IMR-90 (cell line): ENCODE results near the gene PRKAG2. TPM values are rescaled to one million over a fixed set of nuclear protein-coding genes. Genes with fewer than 3 reads are reported as not detected.
A peak's percentile ranks its signal among the peaks of the same experiment; 100 is the strongest.

ENCODE experiments used
- ATAC-seq: fragments of 200-7000 bp; cut with Tn5 transposase; 2 replicates; pipeline ENCODE4 v1.9.1; 2020; ENCODE audit warnings: low read depth, mild to moderate bottlenecking, moderate library complexity
- BruUV-seq: library from RNA; stranded (reverse); fragments of 400-500 nt; replicated peaks from 2 replicates; lab custom pipeline; 2021; lab: Mats Ljungman, UMichigan
- CTCF ChIA-PET: fragments of 300-600 bp; formaldehyde crosslinking; extraction: SDS; loops from one replicate; lab custom pipeline; 2021; ENCODE audit warnings: antibody characterized with exemption; lab: Yijun Ruan, JAX
- POLR2A ChIA-PET: fragments of 300-600 bp; sonication (Branson Sonifier 250); formaldehyde crosslinking; loops from one replicate; lab custom pipeline; 2022; ENCODE audit warnings: antibody characterized with exemption; ENCODE audit not compliant: unreplicated experiment; lab: Charles Lee
- DNase-seq: peaks from one replicate; pipeline ENCODE4 v3.0.0; 2013
- H2AFZ ChIP-seq: replicated peaks from 2 replicates; pipeline ENCODE3; 2013; ENCODE audit warnings: low read length, mild to moderate bottlenecking; ENCODE audit not compliant: poor library complexity
- H2AK5ac ChIP-seq: 2 replicates; pipeline ENCODE4 v1.6.1; 2013; ENCODE audit warnings: low read depth, low read length, inconsistent platforms
- H2AK9ac ChIP-seq: replicated peaks from 2 replicates; pipeline ENCODE3; 2013; ENCODE audit warnings: mild to moderate bottlenecking, low read depth, low read length, moderate library complexity; ENCODE audit not compliant: poor library complexity
- H2BK120ac ChIP-seq: 2 replicates; pipeline ENCODE4 v1.6.1; 2013; ENCODE audit warnings: low read depth, low read length, inconsistent platforms
- H2BK15ac ChIP-seq: 3 replicates; pipeline ENCODE4 v1.6.1; 2013; ENCODE audit warnings: low read depth, low read length, inconsistent platforms
- H2BK20ac ChIP-seq: 2 replicates; pipeline ENCODE4 v1.6.1; 2013; ENCODE audit warnings: low read depth, mild to moderate bottlenecking, inconsistent platforms, low read length, moderate library complexity
- H2BK5ac ChIP-seq: 2 replicates; pipeline ENCODE4 v1.6.1; 2013; ENCODE audit warnings: mild to moderate bottlenecking, low read depth, low read length, inconsistent platforms; ENCODE audit not compliant: poor library complexity, severe bottlenecking
- H3K14ac ChIP-seq: replicated peaks from 2 replicates; pipeline ENCODE4 v1.6.1; 2013; ENCODE audit warnings: low read depth, low read length, inconsistent platforms
- H3K18ac ChIP-seq: 2 replicates; pipeline ENCODE4 v1.6.1; 2013; ENCODE audit warnings: low read depth, low read length, control low read depth
- H3K23ac ChIP-seq: 2 replicates; pipeline ENCODE4 v1.6.1; 2013; ENCODE audit warnings: low read depth, low read length, inconsistent platforms
- H3K27ac ChIP-seq: 2 replicates; pipeline ENCODE4 v1.5.1; 2013; ENCODE audit warnings: mild to moderate bottlenecking, control low read depth, low read length; ENCODE audit not compliant: insufficient read depth
- H3K27me3 ChIP-seq: 2 replicates; pipeline ENCODE4 v1.6.1; 2013; ENCODE audit warnings: low read length; ENCODE audit not compliant: control insufficient read depth, insufficient read depth
- H3K36me3 ChIP-seq: 2 replicates; pipeline ENCODE4 v1.6.1; 2013; ENCODE audit warnings: low read length, mixed read lengths; ENCODE audit not compliant: control insufficient read depth, insufficient read depth
- H3K4ac ChIP-seq: 2 replicates; pipeline ENCODE4 v1.6.1; 2013; ENCODE audit warnings: low read depth, low read length, inconsistent platforms
- H3K4me1 ChIP-seq: 2 replicates; pipeline ENCODE4 v1.6.1; 2013; ENCODE audit warnings: low read length, mixed read lengths; ENCODE audit not compliant: control insufficient read depth, insufficient read depth
- H3K4me2 ChIP-seq: 2 replicates; pipeline ENCODE4 v1.6.1; 2013; ENCODE audit warnings: low read depth, mild to moderate bottlenecking, control low read depth, low read length, moderate library complexity
- H3K4me3 ChIP-seq: 2 replicates; pipeline ENCODE4 v1.5.1; 2013; ENCODE audit warnings: low read depth, mild to moderate bottlenecking, control low read depth, low read length, moderate library complexity; ENCODE audit not compliant: insufficient read depth
- H3K56ac ChIP-seq: 2 replicates; pipeline ENCODE4 v1.6.1; 2013; ENCODE audit warnings: low read length, inconsistent platforms; ENCODE audit not compliant: insufficient read depth; ENCODE audit errors: extremely low read depth
- H3K79me1 ChIP-seq, 2 experiments: 2 replicates each; pipeline ENCODE4 v1.6.1; 2013; ENCODE audit warnings: low read length in 2 of 2, inconsistent platforms in 1 of 2, low read depth in 1 of 2
- H3K9ac ChIP-seq: 2 replicates; pipeline ENCODE4 v1.6.1; 2013; ENCODE audit warnings: low read depth, low read length, control low read depth
- H3K9me1 ChIP-seq: 2 replicates; pipeline ENCODE4 v1.6.1; 2013; ENCODE audit warnings: low read length, inconsistent platforms; ENCODE audit not compliant: insufficient read depth
- H3K9me3 ChIP-seq: 2 replicates; pipeline ENCODE4 v1.6.1; 2013; ENCODE audit warnings: low read length; ENCODE audit not compliant: control insufficient read depth, insufficient read depth
- H4K20me1 ChIP-seq: 2 replicates; pipeline ENCODE4 v1.6.1; 2013; ENCODE audit warnings: low read length, inconsistent platforms; ENCODE audit not compliant: insufficient read depth
- H4K5ac ChIP-seq: 2 replicates; pipeline ENCODE4 v1.6.1; 2013; ENCODE audit warnings: mild to moderate bottlenecking, low read depth, low read length, control low read depth
- H4K8ac ChIP-seq, 2 experiments: 2 replicates each; pipeline ENCODE4 v1.6.1; 2013; ENCODE audit warnings: low read depth in 2 of 2, low read length in 2 of 2, control low read depth in 1 of 2, inconsistent platforms in 1 of 2
- H4K91ac ChIP-seq: 2 replicates; pipeline ENCODE4 v1.6.1; 2013; ENCODE audit warnings: low read depth, low read length, inconsistent platforms; ENCODE audit not compliant: insufficient read depth
- BHLHE40 ChIP-seq: fragments of 150-350 bp; IDR thresholded peaks from 2 replicates; pipeline ENCODE4 v1.6.1; 2016; ENCODE audit warnings: mild to moderate bottlenecking, low read depth, low read length
- CHD1 ChIP-seq: IDR thresholded peaks from 2 replicates; pipeline ENCODE4 v1.6.1; 2012; ENCODE audit warnings: low read depth, low read length, improper control_type of control experiment
- ELK1 ChIP-seq: fragments of 150-350 bp; IDR thresholded peaks from 2 replicates; pipeline ENCODE4 v1.6.1; 2016; ENCODE audit warnings: low read depth, mild to moderate bottlenecking, low read length, moderate library complexity, borderline replicate concordance
- FOS ChIP-seq: fragments of 150-350 bp; IDR thresholded peaks from 2 replicates; pipeline ENCODE4 v1.6.1; 2016; ENCODE audit warnings: low read depth, low read length
- MAFK ChIP-seq: IDR thresholded peaks from 2 replicates; pipeline ENCODE4 v1.6.1; 2012; ENCODE audit warnings: low read depth, low read length, improper control_type of control experiment
- NFE2L2 ChIP-seq: fragments of 150-350 bp; IDR thresholded peaks from 2 replicates; pipeline ENCODE4 v1.6.1; 2016; ENCODE audit warnings: low read depth, mild to moderate bottlenecking, low read length
- RAD21 ChIP-seq: IDR thresholded peaks from 2 replicates; pipeline ENCODE4 v1.6.1; 2012; ENCODE audit warnings: low read length, improper control_type of control experiment
- USF2 ChIP-seq: fragments of 150-350 bp; IDR thresholded peaks from 2 replicates; pipeline ENCODE4 v1.6.1; 2017; ENCODE audit warnings: mild to moderate bottlenecking, antibody characterized with exemption, low read length, low read depth
- WGBS, 2 experiments: methylation state at CpG; one replicate each; pipeline versions ENCODE4 v1.1.5 to v1.1.7; 2013; ENCODE audit warnings: missing lambda C conversion rate in 2 of 2; ENCODE audit not compliant: insufficient read length in 1 of 2; ENCODE audit errors: extremely low coverage in 2 of 2; 5-methylcytosine and 5-hydroxymethylcytosine counted together
- dilution Hi-C: fragments of 300-500 bp; cut with HindIII; formaldehyde crosslinking; loops from one replicate; pipeline ENCODE4 v1.14.3; 2018; ENCODE audit warnings: low sequenced_read_pairs; ENCODE audit not compliant: unreplicated experiment
- in situ Hi-C: fragments of 300-500 bp; cut with MboI; formaldehyde crosslinking; loops from 3 replicates; pipeline ENCODE4 v1.14.3; 2019; ENCODE audit warnings: low sequenced_read_pairs, inconsistent platforms, mixed read lengths
- intact Hi-C: fragments of 100-400 bp; cut with micrococcal nuclease; formaldehyde crosslinking; loops from 2 replicates; pipeline ENCODE4 v1.10.0; 2022
- polyA plus RNA-seq, 3 experiments: library from polyadenylated mRNA; depleted of rRNA; stranded (reverse); fragments of >200 nt; gene quantifications; 2 replicates each; pipeline ENCODE4 v1.2.3, GENCODE V29; 2012; ENCODE audit warnings: low replicate concordance in 1 of 3
- total RNA-seq: library from RNA; depleted of rRNA; stranded (reverse); fragments of >200 nt; gene quantifications from 2 replicates; pipeline ENCODE4 v1.2.3, GENCODE V29; 2012

PRKAG2 gene
- total and polyA plus RNA-seq, 2 of the 4 experiments (the other 2 are of a cell fraction): 15.4 to 21.6 TPM

GRCh38 chr7:151665368-151665767 is 211.5 kb downstream of the PRKAG2 start:
- Histone ChIP-seq H3K9me3 (peaks cover 13% of the 10 kb centered on the region), H2AK9ac (peak overlapping the region; percentile 89), H3K18ac (peak overlapping the region; percentile 43), H2BK20ac (peak overlapping the region; percentile 80), H3K9ac (peak overlapping the region; percentile 58), H3K56ac (peak overlapping the region; percentile 60; the same call in 1 of the 2 replicates), H4K20me1 (no peaks in the 10 kb centered on the region), H3K4ac (peak overlapping the region; percentile 86), H3K27ac (peak overlapping the region; percentile 76; the same call in 1 of the 2 replicates), H3K9me1 (peaks cover 18% of the 10 kb centered on the region), H3K4me3 (no peak overlapping the region), H3K14ac (peak overlapping the region; percentile 78), H4K5ac (peak overlapping the region; percentile 16), H4K91ac (peak overlapping the region; percentile 77), H3K36me3 (no peaks in the 10 kb centered on the region), H2BK120ac (peak overlapping the region; percentile 83), H3K27me3 (no peaks in the 10 kb centered on the region), H3K23ac (no peak overlapping the region; the same call in 1 of the 2 replicates), H4K8ac (peak overlapping the region; percentile 63 to 69; a peak in 2 of 4 replicates), H3K79me1 (peaks cover 0 to 10% of the 10 kb centered on the region in 2 experiments; a peak in 2 of 4 replicates), H2AFZ (no peak overlapping the region), H2BK5ac (peak overlapping the region; percentile 51), H2BK15ac (peak overlapping the region; percentile 73; the same call in 2 of the 3 replicates), H2AK5ac (peak overlapping the region; percentile 89; the same call in 1 of the 2 replicates), H3K4me2 (peak overlapping the region; percentile 28), H3K4me1 (peaks cover 13% of the 10 kb centered on the region)
- no CpG with 5 or more reads among the region's 6 CpGs for WGBS, 2 experiments
- in situ Hi-C loops (no loop called here), dilution Hi-C loops (no loop called here), intact Hi-C loops (loop anchor here (2.0 kb wide), 1 partner anchor 21 kb away; no protein-coding TSS in a partner anchor)
- ATAC-seq (peak; percentile 83), DNase-seq (peak; percentile 96)
- ChIA-PET CTCF (interaction anchor here (0.6 to 1.5 kb wide), 2 partner anchors 25 to 67 kb away, joined by 3 read pairs; no protein-coding TSS in a partner anchor), POLR2A (interaction anchor here (0.6 to 0.7 kb wide), 2 partner anchors 31 to 81 kb away, joined by 3 read pairs; no protein-coding TSS in a partner anchor)
- TF ChIP-seq FOS: 0 out of 2 replicates have a peak, but pooled peaks have one; percentile 4
- peak; percentile 85 for TF ChIP-seq BHLHE40
- TF ChIP-seq RAD21: no peak
- TF ChIP-seq MAFK: no peak
- no peak for TF ChIP-seq USF2
- no peak for TF ChIP-seq CHD1
- no peak for TF ChIP-seq NFE2L2
- TF ChIP-seq ELK1: no peak
- no TSS peak for BruUV-seq
